Heart left ventricle (tissue), 16 donors: ENCODE data around the gene SNCAIP. TPM values are rescaled to one million over a fixed set of nuclear protein-coding genes. Genes with fewer than 3 reads are reported as not detected.

Source experiments
- ATAC-seq, 4 donors: fragments of 200-7000 bp; cut with Tn5 transposase; one replicate each; pipeline ENCODE4 v1.9.1; 2020 to 2022; ENCODE audit warnings: moderate library complexity in 4 of 4, mild to moderate bottlenecking in 3 of 4, moderate number of reproducible peaks in 1 of 4
- DNase-seq, 5 donors: peaks; one replicate each; pipeline ENCODE4 v3.0.0-alpha.2; 2020
- H3K27ac ChIP-seq, 12 donors: fragments of 200-600 bp; sonication (generic) in 4 of 12; one replicate each; pipeline versions ENCODE4 v1.5.0 to v1.8.0; 2016 to 2022; ENCODE audit warnings: mild to moderate bottlenecking in 2 of 12
- H3K27me3 ChIP-seq, 9 donors: fragments of 200-600 bp; sonication (generic) in 2 of 9; one replicate each; pipeline versions ENCODE4 v1.5.1 to v1.8.0; 2016 to 2022; ENCODE audit warnings: mild to moderate bottlenecking in 3 of 9
- H3K36me3 ChIP-seq, 9 donors: fragments of 200-600 bp; sonication (generic) in 2 of 9; one replicate each; pipeline versions ENCODE4 v1.5.0 to v1.8.0; 2018 to 2022; ENCODE audit warnings: mild to moderate bottlenecking in 2 of 9
- H3K4me1 ChIP-seq, 12 donors: fragments of 200-600 bp; sonication (generic) in 4 of 12; one replicate each; pipeline versions ENCODE4 v1.5.0 to v1.8.0; 2016 to 2022; ENCODE audit warnings: mild to moderate bottlenecking in 3 of 12
- H3K4me3 ChIP-seq, 12 donors: fragments of 200-600 bp; sonication (generic) in 4 of 12; one replicate each; pipeline versions ENCODE4 v1.5.0 to v1.8.0; 2017 to 2022; ENCODE audit warnings: mild to moderate bottlenecking in 9 of 12, moderate library complexity in 4 of 12
- H3K9me3 ChIP-seq, 12 donors: fragments of 200-600 bp; sonication (generic) in 4 of 12; one replicate each; pipeline versions ENCODE4 v1.5.0 to v1.8.0; 2016 to 2022; ENCODE audit warnings: mild to moderate bottlenecking in 1 of 12
- CTCF ChIP-seq, 12 donors: fragments of 200-600 bp; sonication (generic) in 4 of 12; IDR thresholded peaks; one replicate each; pipeline versions ENCODE4 v1.5.0 to v1.8.0; 2018 to 2022; ENCODE audit warnings: antibody characterized with exemption in 12 of 12, mild to moderate bottlenecking in 5 of 12
- POLR2A ChIP-seq, 2 donors: fragments of 450-650 bp; IDR thresholded peaks; one replicate each; pipeline ENCODE4 v1.6.1; 2017; ENCODE audit warnings: antibody characterized with exemption in 2 of 2, mild to moderate bottlenecking in 2 of 2, moderate library complexity in 2 of 2
- WGBS, 4 donors: extraction: QIAGEN DNeasy Blood & Tissue Kit in 2 of 4; methylation state at CpG; one replicate each; pipeline versions ENCODE4 v1.1.5 to v1.1.7; 2013 to 2018; 5-methylcytosine and 5-hydroxymethylcytosine counted together
- intact Hi-C, 10 donors: fragments of 100-400 bp; cut with DNase I; formaldehyde crosslinking; loops; one replicate each; pipeline versions ENCODE4 v1.11.1 to v1.14.2; 2022
- polyA plus RNA-seq, 2 donors: library from polyadenylated mRNA; stranded (reverse); fragments of 200-250 nt; gene quantifications; one replicate each; pipeline ENCODE4 v1.2.3, GENCODE V29; 2013
- total RNA-seq, 9 donors: library from RNA; depleted of rRNA in 2 of 9; stranded (reverse); fragments of >200 nt in 2 of 9; fragmentation: NEBNext Ultra II Directional in 3 of 9; extraction: Animal tissue kit (Norgen Biotek cat#: 25700) in 3 of 9; gene quantifications; one replicate each; pipeline versions ENCODE4 v1.1.0 to v1.2.4, GENCODE V29; 2016 to 2023
- donor health status: ischemic (EF 13 %, LVEDD 7.1; RV severe dilation, severe dysfunction).
- donor health status: healthy with polysubstance abuse.
- donor health status: DM: no; HTN: yes; CAD: no.
- donor health status: DM: no; HTN: no; CAD: no.
- donor health status: ischemic (EF 25% LVEDD 6.9; RV normal size, moderate dysfunction).
- donor health status: ischemic (EF 25% LVEDD 5.7; RV mildly dilated, moderate dysfunction).
- donor health status: healthy.
- donor health status: DM: yes; HTN: yes; CAD: no.
- donor health status: ischemic (EF 35%, LVEDD 5.7; RV mildly dilated, moderate dysfunction).
- donor health status: nonischemic (EF 11% LVEDD 7.7; RV severe dilation, severe dysfunction).
- donor health status: DM: yes; HTN: yes; CAD: no.
- donor health status: PGD.
- donor health status: ischemic (EF 29% LVEDD 5.4; RV normal size, mild dysfunction).
- donor health status: nonischemic (EF 23%, LVEDD 6.1; RV moderate dilation, normal function).

The SNCAIP gene
- total and polyA plus RNA-seq, 11 donors: 0.54 to 7.5 (median 0.94) TPM

GRCh38 chr5:122423221-122423620, 111.2 kb downstream of the SNCAIP start:
- Histone ChIP-seq H3K4me3 (no peak overlapping the region), H3K4me1 (no peaks in the 10 kb centered on the region), H3K27ac (no peak overlapping the region), H3K27me3 (no peaks in the 10 kb centered on the region), H3K9me3 (no peaks in the 10 kb centered on the region), H3K36me3 (no peaks in the 10 kb centered on the region)
- DNase-seq (no peak), ATAC-seq (no peak)
- intact Hi-C loops: no loop called here
- TF ChIP-seq POLR2A (IDR thresholded peaks at IDR 0.05): no peak
- TF ChIP-seq CTCF (IDR thresholded peaks at IDR 0.05): no peak
- 91 to 96% (median 94%) methylated on average over 4 of the region's 4 CpGs for whole genome bisulfite sequencing, 4 donors

DNA sequence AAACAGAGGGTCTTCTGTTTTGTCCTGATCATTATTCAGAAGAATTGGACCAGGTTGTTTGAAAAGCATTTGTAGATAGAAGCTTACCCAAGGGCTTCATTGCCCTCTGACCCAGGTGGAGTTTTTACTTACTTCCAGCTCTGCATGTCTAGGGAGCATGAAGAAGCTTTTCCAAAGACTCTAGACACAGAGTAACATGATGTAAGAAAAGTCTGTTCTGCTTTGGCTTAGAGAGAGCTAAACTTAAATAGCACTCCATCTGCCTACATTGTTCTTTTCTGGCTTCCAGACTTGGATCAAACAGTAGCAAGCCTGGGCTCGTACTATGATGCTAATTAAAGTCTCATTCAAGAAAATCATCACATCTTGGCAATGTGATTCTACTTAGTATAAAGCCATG, 112.1 kb downstream of the SNCAIP start:
- TF ChIP-seq POLR2A (IDR thresholded peaks at IDR 0.05) (no peak), CTCF (IDR thresholded peaks at IDR 0.05) (no peak)
- no peak overlapping the region for H3K27ac ChIP-seq
- H3K36me3 ChIP-seq: no peaks in the 10 kb centered on the region
- H3K4me3 ChIP-seq: no peak overlapping the region
- intact Hi-C loops: no loop called here
- DNase-seq: no peak
- 10 to 39% (median 21%) methylated on average over 1 of the region's 1 CpG for WGBS, 4 donors
- H3K9me3 ChIP-seq: peaks cover 0 to 5% (median 0%) of the 10 kb centered on the region in 12 donors
- ATAC-seq: peak in 1 of 4 donors; percentile 18
- H3K4me1 ChIP-seq: no peaks in the 10 kb centered on the region
- H3K27me3 ChIP-seq: no peaks in the 10 kb centered on the region

DNA sequence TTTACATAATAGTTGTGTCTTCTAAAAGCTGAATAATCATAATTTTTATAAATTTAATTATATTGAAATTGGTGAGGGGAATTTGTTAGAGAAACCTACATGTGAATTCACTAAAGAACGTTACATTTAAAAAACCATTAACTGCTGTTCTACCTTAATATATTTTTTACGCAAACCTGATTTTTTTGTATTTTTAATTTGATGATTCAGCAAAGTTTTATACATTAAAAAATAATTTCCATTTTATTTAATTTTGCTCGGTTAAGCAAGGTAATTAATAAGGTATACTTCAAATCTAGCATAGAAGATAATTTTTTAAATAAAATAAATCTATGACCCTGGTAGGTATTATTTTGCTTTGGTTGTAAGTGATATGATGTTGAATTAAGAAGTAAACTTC, 114.3 kb downstream of the SNCAIP start:
- TF ChIP-seq CTCF (IDR thresholded peaks at IDR 0.05) (no peak), POLR2A (IDR thresholded peaks at IDR 0.05) (no peak)
- intact Hi-C loops: no loop called here

GRCh38 chr5:122427621-122428020, 115.6 kb downstream of the SNCAIP start:
- Histone ChIP-seq H3K36me3 (no peaks in the 10 kb centered on the region), H3K27ac (no peak overlapping the region), H3K9me3 (peaks cover 0 to 6% (median 0%) of the 10 kb centered on the region in 12 donors), H3K4me3 (no peak overlapping the region), H3K27me3 (no peaks in the 10 kb centered on the region), H3K4me1 (no peaks in the 10 kb centered on the region)
- DNase-seq (no peak), ATAC-seq (no peak)
- TF ChIP-seq POLR2A (IDR thresholded peaks at IDR 0.05) (no peak), CTCF (IDR thresholded peaks at IDR 0.05) (no peak)
- intact Hi-C loops: no loop called here
- 91 to 98% (median 96%) methylated on average over 2 of the region's 2 CpGs for WGBS, 4 donors

More for the DNA sequence above, 114.3 kb downstream of the SNCAIP start:
- ATAC-seq (no peak), DNase-seq (no peak)
- H3K9me3 ChIP-seq: peaks cover 0 to 6% (median 0%) of the 10 kb centered on the region in 12 donors
- H3K27ac ChIP-seq: no peak overlapping the region
- 65 to 97% (median 79%) methylated on average over 3 of the region's 3 CpGs for WGBS, 4 donors
- no peaks in the 10 kb centered on the region for H3K36me3 ChIP-seq
- H3K4me3 ChIP-seq: no peak overlapping the region
- no peaks in the 10 kb centered on the region for H3K27me3 ChIP-seq
- H3K4me1 ChIP-seq: no peaks in the 10 kb centered on the region
